Naive B cell (primary cell): ENCODE measurements around the gene SMIM36. TPM values are rescaled to one million over a fixed set of nuclear protein-coding genes. Genes with fewer than 3 reads are reported as not detected.
"Not testable (repeated sequence)": the region's sequence is repeated elsewhere in the genome, so short reads cannot be mapped to it uniquely, and the experiment has no call there.

Source experiments
- ATAC-seq, 2 donors: fragments of 150-1000 bp; cut with Tn5 transposase; 2 replicates each; pipeline ENCODE4 v1.10.0; 2021; ENCODE audit warnings: low read depth in 2 of 2, mild to moderate bottlenecking in 2 of 2, moderate library complexity in 2 of 2
- DNase-seq: peaks from one replicate; pipeline ENCODE4 v3.0.0; 2022
- H3K27ac Mint-ChIP-seq, 6 donors: one replicate each; pipeline ENCODE4 v1.8.0; 2020 to 2022; ENCODE audit warnings: mild to moderate bottlenecking in 6 of 6, mixed read lengths in 6 of 6, moderate library complexity in 5 of 6, inconsistent platforms in 2 of 6
- H3K27me3 Mint-ChIP-seq, 3 donors: one replicate each; pipeline ENCODE4 v1.8.0; 2021 to 2022; ENCODE audit warnings: mixed read lengths in 3 of 3, mild to moderate bottlenecking in 1 of 3
- H3K36me3 Mint-ChIP-seq, 2 donors: one replicate each; pipeline ENCODE4 v1.8.0; 2020 to 2022; ENCODE audit warnings: mixed read lengths in 2 of 2, inconsistent platforms in 1 of 2, mild to moderate bottlenecking in 1 of 2
- H3K4me1 Mint-ChIP-seq, 3 donors: one replicate each; pipeline ENCODE4 v1.8.0; 2020 to 2022; ENCODE audit warnings: mixed read lengths in 3 of 3, inconsistent platforms in 1 of 3, mild to moderate bottlenecking in 1 of 3, moderate library complexity in 1 of 3
- H3K4me3 Mint-ChIP-seq, 8 donors: one replicate each; pipeline ENCODE4 v1.8.0; 2020 to 2022; ENCODE audit warnings: mild to moderate bottlenecking in 8 of 8, mixed read lengths in 8 of 8, moderate library complexity in 8 of 8, inconsistent platforms in 2 of 8
- H3K9me3 Mint-ChIP-seq, 7 donors: one replicate each; pipeline ENCODE4 v1.8.0; 2020 to 2022; ENCODE audit warnings: mixed read lengths in 7 of 7, mild to moderate bottlenecking in 5 of 7, inconsistent platforms in 2 of 7, moderate library complexity in 1 of 7
- polyA plus RNA-seq, 6 donors: library from polyadenylated mRNA; unstranded; fragments of 300-500 nt; fragmentation: Illumina TruSeq; gene quantifications; one replicate each; pipeline ENCODE4 v1.2.3, GENCODE V29; 2021; ENCODE audit warnings: low read depth in 6 of 6

SMIM36 gene
- polyA plus RNA-seq, 6 donors from 2014 or later = not detected

GRCh38 chr17:55458287-55458900, 52.9 kb downstream of the SMIM36 start:
- peaks cover 2 to 7% (median 2%) of the 10 kb centered on the region in 3 donors for H3K4me1 Mint-ChIP-seq
- H3K4me3 Mint-ChIP-seq = peak overlapping the region in 1 of 8 donors; percentile 12
- peak overlapping the region in 2 of 6 donors; percentile 63 to 84 for H3K27ac Mint-ChIP-seq
- H3K27me3 Mint-ChIP-seq = peaks cover 22 to 52% (median 42%) of the 10 kb centered on the region in 3 donors
- DNase-seq (no peak), ATAC-seq (no peak)
- no peaks in the 10 kb centered on the region for H3K36me3 Mint-ChIP-seq
- no peaks in the 10 kb centered on the region for H3K9me3 Mint-ChIP-seq

- peaks cover 0 to 3% (median 0%) of the 10 kb centered on the region in 3 donors for H3K4me1 Mint-ChIP-seq
- H3K27me3 Mint-ChIP-seq = peaks cover 34 to 57% (median 48%) of the 10 kb centered on the region in 3 donors
- H3K36me3 Mint-ChIP-seq = peaks cover 0 to 7% of the 10 kb centered on the region in 2 donors
- DNase-seq = no peak
- no peak for ATAC-seq
- no peak overlapping the region for H3K4me3 Mint-ChIP-seq
- no peak overlapping the region for H3K27ac Mint-ChIP-seq
- no peaks in the 10 kb centered on the region for H3K9me3 Mint-ChIP-seq
Observed at GRCh38 chr17:55456307-55457240, 54.7 kb downstream of the SMIM36 start.

- Mint-ChIP-seq H3K27ac (no peak overlapping the region), H3K9me3 (no peaks in the 10 kb centered on the region), H3K4me3 (no peak overlapping the region), H3K27me3 (peaks cover 43 to 62% (median 61%) of the 10 kb centered on the region in 3 donors), H3K36me3 (peaks cover 0 to 7% of the 10 kb centered on the region in 2 donors), H3K4me1 (peaks cover 0 to 3% (median 3%) of the 10 kb centered on the region in 3 donors)
- no peak for DNase-seq
- ATAC-seq = no peak
Observed at GRCh38 chr17:55454906-55455474, 56.3 kb downstream of the SMIM36 start.

- no peak for ATAC-seq
- Mint-ChIP-seq H3K36me3 (peaks cover 0 to 7% of the 10 kb centered on the region in 2 donors), H3K9me3 (no peaks in the 10 kb centered on the region), H3K4me1 (peaks cover 0 to 3% (median 3%) of the 10 kb centered on the region in 3 donors), H3K27ac (no peak overlapping the region), H3K27me3 (peaks cover 49 to 68% (median 62%) of the 10 kb centered on the region in 3 donors), H3K4me3 (no peak overlapping the region)
- no peak for DNase-seq
Observed at GRCh38 chr17:55453839-55454557, 57.3 kb downstream of the SMIM36 start.

- no peak for ATAC-seq
- Mint-ChIP-seq H3K36me3 (peaks cover 0 to 7% of the 10 kb centered on the region in 2 donors), H3K27ac (no peak overlapping the region), H3K9me3 (no peaks in the 10 kb centered on the region), H3K4me1 (peaks cover 0 to 3% (median 0%) of the 10 kb centered on the region in 3 donors), H3K4me3 (no peak overlapping the region), H3K27me3 (peaks cover 42 to 60% (median 54%) of the 10 kb centered on the region in 3 donors)
- no peak for DNase-seq
Observed at GRCh38 chr17:55452139-55452790, 59.0 kb downstream of the SMIM36 start.

GRCh38 chr17:55451758-55452138, 59.5 kb downstream of the SMIM36 start:
- Mint-ChIP-seq H3K27ac (no peak overlapping the region), H3K9me3 (no peaks in the 10 kb centered on the region), H3K4me1 (peaks cover 0 to 3% (median 0%) of the 10 kb centered on the region in 3 donors), H3K4me3 (no peak overlapping the region), H3K27me3 (peaks cover 42 to 57% (median 51%) of the 10 kb centered on the region in 3 donors), H3K36me3 (peaks cover 0 to 7% of the 10 kb centered on the region in 2 donors)
- ATAC-seq (no peak), DNase-seq (no peak)

GRCh38 chr17:55451203-55451641, 60.0 kb downstream of the SMIM36 start:
- DNase-seq (no peak), ATAC-seq (no peak)
- Mint-ChIP-seq H3K27me3 (peaks cover 37 to 52% (median 47%) of the 10 kb centered on the region in 3 donors), H3K27ac (no peak overlapping the region), H3K4me1 (peaks cover 0 to 3% (median 0%) of the 10 kb centered on the region in 3 donors), H3K4me3 (no peak overlapping the region), H3K36me3 (peaks cover 0 to 7% of the 10 kb centered on the region in 2 donors), H3K9me3 (no peaks in the 10 kb centered on the region)

- peaks cover 34 to 46% (median 42%) of the 10 kb centered on the region in 3 donors for H3K27me3 Mint-ChIP-seq
- DNase-seq (no peak), ATAC-seq (no peak)
- H3K4me3 Mint-ChIP-seq = no peak overlapping the region
- H3K27ac Mint-ChIP-seq = no peak overlapping the region
- H3K36me3 Mint-ChIP-seq = peaks cover 0 to 7% of the 10 kb centered on the region in 2 donors
- peaks cover 0 to 3% (median 3%) of the 10 kb centered on the region in 3 donors for H3K4me1 Mint-ChIP-seq
- H3K9me3 Mint-ChIP-seq = no peaks in the 10 kb centered on the region
Observed at GRCh38 chr17:55450232-55450825, 60.9 kb downstream of the SMIM36 start.

GRCh38 chr17:55448681-55449080, 62.6 kb downstream of the SMIM36 start:
- no peak overlapping the region for H3K4me3 Mint-ChIP-seq
- DNase-seq = no peak
- peaks cover 6 to 15% (median 12%) of the 10 kb centered on the region in 3 donors for H3K4me1 Mint-ChIP-seq
- no peaks in the 10 kb centered on the region for H3K9me3 Mint-ChIP-seq
- peaks cover 29 to 36% (median 33%) of the 10 kb centered on the region in 3 donors for H3K27me3 Mint-ChIP-seq
- ATAC-seq = no peak
- H3K36me3 Mint-ChIP-seq = peaks cover 0 to 7% of the 10 kb centered on the region in 2 donors
- no peak overlapping the region for H3K27ac Mint-ChIP-seq

GRCh38 chr17:55446581-55447205, 64.6 kb downstream of the SMIM36 start:
- ATAC-seq = no peak
- H3K27ac Mint-ChIP-seq = no peak overlapping the region
- H3K27me3 Mint-ChIP-seq = peaks cover 23 to 33% (median 31%) of the 10 kb centered on the region in 3 donors
- no peak for DNase-seq
- H3K9me3 Mint-ChIP-seq = no peaks in the 10 kb centered on the region
- peaks cover 6 to 15% (median 12%) of the 10 kb centered on the region in 3 donors for H3K4me1 Mint-ChIP-seq
- H3K36me3 Mint-ChIP-seq = no peaks in the 10 kb centered on the region
- no peak overlapping the region for H3K4me3 Mint-ChIP-seq

GRCh38 chr17:55446004-55446403, 65.2 kb downstream of the SMIM36 start:
- H3K4me1 Mint-ChIP-seq = peaks cover 6 to 15% (median 9%) of the 10 kb centered on the region in 3 donors
- H3K4me3 Mint-ChIP-seq, ATAC-seq, DNase-seq, H3K9me3 Mint-ChIP-seq, H3K36me3 Mint-ChIP-seq, H3K27ac Mint-ChIP-seq: not testable (repeated sequence)
- peaks cover 17 to 30% (median 26%) of the 10 kb centered on the region in 3 donors for H3K27me3 Mint-ChIP-seq
